ENCODE measurements around the gene RRH.

DNA sequence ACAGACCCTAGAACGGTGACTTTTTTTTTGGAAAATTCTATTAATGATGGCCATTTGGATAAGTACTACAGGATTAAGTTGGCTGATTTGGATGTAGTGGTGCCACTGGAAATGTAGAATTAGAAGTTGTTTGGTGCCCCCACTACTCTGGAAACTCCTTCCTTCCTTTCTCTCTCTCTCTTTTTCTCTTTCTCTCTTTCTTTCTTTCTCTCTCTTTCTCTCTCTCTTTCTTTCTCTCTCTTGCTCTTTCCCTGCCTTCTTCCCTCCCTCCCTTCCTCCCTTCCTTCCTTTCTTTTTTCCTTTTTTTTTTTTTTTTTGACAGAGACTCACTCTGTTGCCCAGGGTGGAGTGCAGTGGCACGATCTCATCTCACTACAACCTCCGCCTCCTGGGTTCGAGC lies 9.5 kb upstream of the RRH start:
- TF ChIP-seq EZH2 (IDR thresholded peaks at IDR 0.05; ENCODE audit: insufficient read depth, poor library complexity, severe bottlenecking) (no peak), EZH2phosphoT487 (IDR thresholded peaks at IDR 0.05; ENCODE audit: insufficient read depth, low read depth) (no peak)
